H1 (cell line): ENCODE results near the gene MMP11. TPM values are rescaled to one million over a fixed set of nuclear protein-coding genes. Genes with fewer than 3 reads are reported as not detected.

Experiments
- CTCF ChIA-PET: fragments of 300-600 bp; sonication (Branson Sonifier 250); formaldehyde crosslinking; loops from one replicate; lab custom pipeline; 2021; ENCODE audit not compliant: partially characterized antibody; lab: Charles Lee
- POLR2A ChIA-PET: fragments of 300-600 bp; sonication (Branson Sonifier 250); formaldehyde crosslinking; loops from one replicate; lab custom pipeline; 2021; ENCODE audit warnings: inconsistent platforms; ENCODE audit not compliant: partially characterized antibody; lab: Charles Lee
- DNase-seq, 2 experiments: peaks; one replicate each; pipeline versions ENCODE4 v3.0.0 to v3.0.0-alpha.2; 2010 to 2022; ENCODE audit warnings: low spot score in 2 of 2, low read depth in 1 of 2, mixed read lengths in 1 of 2
- FAIRE-seq: peaks from 2 replicates; lab custom pipeline; 2011; peaks lifted over from hg19 to GRCh38; lab: Jason Lieb, UNC
- H2AFZ ChIP-seq: 2 replicates; pipeline ENCODE4 v1.8.1; 2012; ENCODE audit warnings: low read length, inconsistent platforms
- H2AK5ac ChIP-seq: 2 replicates; pipeline ENCODE4 v1.6.1; 2013; ENCODE audit warnings: low read depth, low read length
- H2BK120ac ChIP-seq: replicated peaks from 2 replicates; pipeline ENCODE3; 2013; ENCODE audit warnings: low read depth, low read length, inconsistent platforms
- H2BK12ac ChIP-seq: 2 replicates; pipeline ENCODE4 v1.6.1; 2013; ENCODE audit warnings: low read depth, low read length
- H2BK15ac ChIP-seq: 2 replicates; pipeline ENCODE4 v1.6.1; 2013; ENCODE audit warnings: low read length
- H2BK20ac ChIP-seq: 2 replicates; pipeline ENCODE4 v1.6.1; 2013; ENCODE audit warnings: low read length
- H2BK5ac ChIP-seq: 2 replicates; pipeline ENCODE4 v1.6.1; 2013; ENCODE audit warnings: low read depth, low read length
- H3K14ac ChIP-seq: 2 replicates; pipeline ENCODE4 v1.6.1; 2013; ENCODE audit warnings: inconsistent platforms; ENCODE audit not compliant: insufficient read length
- H3K18ac ChIP-seq: 2 replicates; pipeline ENCODE4 v1.6.1; 2013; ENCODE audit warnings: low read length; ENCODE audit errors: extremely low read depth
- H3K23ac ChIP-seq: 2 replicates; pipeline ENCODE4 v1.6.1; 2013; ENCODE audit warnings: inconsistent platforms; ENCODE audit not compliant: insufficient read length
- H3K23me2 ChIP-seq: 2 replicates; pipeline ENCODE4 v1.6.1; 2013; ENCODE audit warnings: low read depth, low read length
- H3K27ac ChIP-seq: 2 replicates; pipeline ENCODE4 v1.6.1; 2011; ENCODE audit warnings: low read depth, low read length, inconsistent platforms
- H3K27me3 ChIP-seq, 4 experiments: replicated peaks in 1 of 4; 1 replicate in 1 of 4; 2 replicates in 3 of 4; pipeline versions ENCODE4 v1.6.1 to v1.8.1; 2011 to 2013; ENCODE audit warnings: low read length in 3 of 4, mild to moderate bottlenecking in 3 of 4, inconsistent platforms in 2 of 4, mixed read lengths in 2 of 4, moderate library complexity in 1 of 4; ENCODE audit not compliant: control insufficient read depth in 3 of 4, insufficient read depth in 3 of 4; ENCODE audit errors: extremely low read depth in 1 of 4
- H3K36me3 ChIP-seq, 4 experiments: 2 replicates each; pipeline versions ENCODE4 v1.6.1 to v1.8.1; 2011 to 2013; ENCODE audit warnings: mild to moderate bottlenecking in 4 of 4, low read length in 3 of 4, moderate library complexity in 2 of 4, control low read depth in 1 of 4, inconsistent platforms in 1 of 4; ENCODE audit not compliant: insufficient read depth in 4 of 4, control insufficient read depth in 2 of 4
- H3K4ac ChIP-seq: replicated peaks from 2 replicates; pipeline ENCODE3; 2013; ENCODE audit warnings: low read length, low read depth, mixed read lengths, inconsistent platforms; ENCODE audit not compliant: insufficient read length
- H3K4me1 ChIP-seq, 4 experiments: replicated peaks in 1 of 4; 1 replicate in 1 of 4; 2 replicates in 3 of 4; pipeline versions ENCODE4 v1.6.1 to v1.8.1; 2011 to 2013; ENCODE audit warnings: low read length in 3 of 4, inconsistent platforms in 2 of 4, mixed read lengths in 1 of 4; ENCODE audit not compliant: insufficient read depth in 4 of 4, control insufficient read depth in 3 of 4
- H3K4me2 ChIP-seq, 2 experiments: 2 replicates each; pipeline versions ENCODE4 v1.6.1 to v1.8.1; 2011 to 2013; ENCODE audit warnings: low read depth in 2 of 2, low read length in 2 of 2, control low read depth in 1 of 2, inconsistent platforms in 1 of 2, mild to moderate bottlenecking in 1 of 2; ENCODE audit not compliant: insufficient read depth in 1 of 2
- H3K4me3 ChIP-seq, 4 experiments: fragments of 200-600, 300-600 bp in 1 of 4; sonication (generic), shearing (Covaris generic), sonication (Bioruptor Twin) in 1 of 4; 2 replicates each; pipeline versions ENCODE4 v1.5.1 to v1.8.1; 2011 to 2016; ENCODE audit warnings: low read length in 4 of 4, low read depth in 3 of 4, control low read depth in 2 of 4, inconsistent platforms in 2 of 4, mild to moderate bottlenecking in 2 of 4, mixed read lengths in 1 of 4, moderate library complexity in 1 of 4; ENCODE audit not compliant: insufficient read depth in 2 of 4; ENCODE audit errors: extremely low read depth in 1 of 4
- H3K56ac ChIP-seq: replicated peaks from 2 replicates; pipeline ENCODE3; 2013; ENCODE audit warnings: low read depth, mild to moderate bottlenecking, mixed read lengths, low read length, inconsistent platforms; ENCODE audit not compliant: insufficient read length
- H3K79me1 ChIP-seq: 2 replicates; pipeline ENCODE4 v1.6.1; 2013; ENCODE audit warnings: low read depth, low read length, control low read depth
- H3K79me2 ChIP-seq, 2 experiments: 2 replicates each; pipeline versions ENCODE4 v1.6.1 to v1.8.1; 2012 to 2013; ENCODE audit warnings: low read length in 2 of 2, mild to moderate bottlenecking in 2 of 2, inconsistent platforms in 1 of 2; ENCODE audit not compliant: insufficient read depth in 2 of 2, control insufficient read depth in 1 of 2
- H3K9ac ChIP-seq, 4 experiments: replicated peaks in 1 of 4; 1 replicate in 1 of 4; 2 replicates in 3 of 4; pipeline versions ENCODE4 v1.6.1 to v1.8.1; 2011 to 2013; ENCODE audit warnings: low read depth in 3 of 4, low read length in 3 of 4, control low read depth in 2 of 4, mild to moderate bottlenecking in 2 of 4, moderate library complexity in 2 of 4, inconsistent platforms in 1 of 4; ENCODE audit errors: extremely low read depth in 1 of 4
- H3K9me3 ChIP-seq, 2 experiments: 2 replicates each; pipeline versions ENCODE4 v1.6.1 to v1.8.1; 2012 to 2013; ENCODE audit warnings: mild to moderate bottlenecking in 2 of 2, moderate library complexity in 2 of 2, control low read depth in 1 of 2, inconsistent platforms in 1 of 2, low read depth in 1 of 2, low read length in 1 of 2, mixed read lengths in 1 of 2; ENCODE audit not compliant: insufficient read depth in 2 of 2
- H4K20me1 ChIP-seq, 2 experiments: replicated peaks in 1 of 2; 2 replicates each; pipeline versions ENCODE3 to v1.8.1; 2011 to 2013; ENCODE audit warnings: inconsistent platforms in 2 of 2, low read length in 2 of 2, mild to moderate bottlenecking in 1 of 2; ENCODE audit not compliant: insufficient read depth in 2 of 2, control insufficient read depth in 1 of 2
- H4K5ac ChIP-seq: 2 replicates; pipeline ENCODE4 v1.6.1; 2013; ENCODE audit warnings: low read length, low read depth, mixed read lengths, inconsistent platforms; ENCODE audit not compliant: insufficient read length
- H4K8ac ChIP-seq: 2 replicates; pipeline ENCODE4 v1.8.0; 2013; ENCODE audit warnings: mild to moderate bottlenecking, moderate library complexity, low read length, inconsistent platforms; ENCODE audit not compliant: insufficient read depth; ENCODE audit errors: extremely low read depth
- H4K91ac ChIP-seq: replicated peaks from 2 replicates; pipeline ENCODE3; 2013; ENCODE audit warnings: low read length, mixed read lengths, inconsistent platforms; ENCODE audit not compliant: insufficient read length
- CREB1 ChIP-seq: IDR thresholded peaks from 2 replicates; pipeline ENCODE4 v1.6.1; 2012; ENCODE audit warnings: inconsistent platforms
- CTBP2 ChIP-seq: IDR thresholded peaks from 2 replicates; pipeline ENCODE4 v1.7.0; 2011; ENCODE audit warnings: borderline replicate concordance, mild to moderate bottlenecking, moderate library complexity, mixed read lengths, low read length; ENCODE audit not compliant: insufficient read depth, insufficient read length
- EP300 ChIP-seq, 2 experiments: IDR thresholded peaks; 1 replicate in 1 of 2; 2 replicates in 1 of 2; pipeline ENCODE4 v1.6.1; 2011 to 2012; ENCODE audit warnings: low read depth in 2 of 2, low read length in 2 of 2, mild to moderate bottlenecking in 2 of 2, borderline replicate concordance in 1 of 2, inconsistent platforms in 1 of 2, moderate library complexity in 1 of 2
- PHF8 ChIP-seq: fragments of 200-600 bp; sonication (generic); conservative IDR thresholded peaks from 2 replicates; pipeline ENCODE4 v1.7.1; 2012; ENCODE audit warnings: low read depth, mild to moderate bottlenecking, inconsistent platforms, low read length, moderate library complexity
- POLR2AphosphoS5 ChIP-seq: IDR thresholded peaks from 2 replicates; pipeline ENCODE4 v1.6.1; 2011; ENCODE audit warnings: low read depth, low read length
- SAP30 ChIP-seq: fragments of 300-600 bp; sonication (generic); IDR thresholded peaks from 2 replicates; pipeline ENCODE4 v1.7.1; 2012; ENCODE audit warnings: low read length, moderate library complexity, mild to moderate bottlenecking, inconsistent platforms; ENCODE audit not compliant: insufficient read depth, insufficient replicate concordance
- SP1 ChIP-seq: IDR thresholded peaks from 2 replicates; pipeline ENCODE4 v1.6.1; 2011; ENCODE audit warnings: low read depth, low read length
- TCF12 ChIP-seq: IDR thresholded peaks from 2 replicates; pipeline ENCODE4 v1.6.1; 2011; ENCODE audit warnings: low read depth, mild to moderate bottlenecking, low read length
- YY1 ChIP-seq: IDR thresholded peaks from 2 replicates; pipeline ENCODE4 v1.6.1; 2011; ENCODE audit warnings: low read depth, mild to moderate bottlenecking, low read length
- WGBS, 2 experiments: shearing (Covaris generic) in 1 of 2; methylation state at CpG; one replicate each; pipeline versions ENCODE4 v1.1.6 to v1.1.7; 2013 to 2015; ENCODE audit warnings: low lambda C conversion rate in 2 of 2, mixed read lengths in 2 of 2, inconsistent platforms in 1 of 2, low coverage in 1 of 2, missing lambda C conversion rate in 1 of 2; ENCODE audit not compliant: insufficient replicate concordance in 2 of 2, insufficient coverage in 1 of 2, insufficient read length in 1 of 2; ENCODE audit errors: extremely low coverage in 1 of 2, missing lambda C conversion rate in 1 of 2; 5-methylcytosine and 5-hydroxymethylcytosine counted together
- polyA plus RNA-seq, 7 experiments: library from polyadenylated mRNA; depleted of rRNA in 3 of 7; stranded (reverse) in 5 of 7; unstranded in 2 of 7; fragments of >200 nt in 5 of 7; fragments of 200-250 nt in 2 of 7; gene quantifications; 1 replicate in 5 of 7; 2 replicates in 1 of 7; 4 replicates in 1 of 7; pipeline versions ENCODE4 v1.2.1 to v1.2.3, GENCODE V29; 2011 to 2013; ENCODE audit warnings: missing spikeins in 2 of 7, mixed read lengths in 2 of 7
- total RNA-seq: library from RNA; stranded (reverse); fragmentation: NEBNext Ultra II Directional; extraction: Animal tissue kit (Norgen Biotek cat#: 25700); gene quantifications from 2 replicates; pipeline ENCODE4 v1.2.1, GENCODE V29; 2021
- TF ChIP-seq, protein P1 (sequence below): IDR thresholded peaks from 2 replicates; pipeline ENCODE4 v1.6.1; 2012; ENCODE audit warnings: inconsistent platforms
- TF ChIP-seq, protein P2 (sequence below): IDR thresholded peaks from 2 replicates; pipeline ENCODE4 v1.6.1; 2012; ENCODE audit warnings: inconsistent platforms

MMP11 gene
- total and polyA plus RNA-seq, 2 of the 8 experiments (the other 6 are each of a cell fraction or from before 2014, with no cell fraction given), result 10.2 to 18.3 TPM

DNA sequence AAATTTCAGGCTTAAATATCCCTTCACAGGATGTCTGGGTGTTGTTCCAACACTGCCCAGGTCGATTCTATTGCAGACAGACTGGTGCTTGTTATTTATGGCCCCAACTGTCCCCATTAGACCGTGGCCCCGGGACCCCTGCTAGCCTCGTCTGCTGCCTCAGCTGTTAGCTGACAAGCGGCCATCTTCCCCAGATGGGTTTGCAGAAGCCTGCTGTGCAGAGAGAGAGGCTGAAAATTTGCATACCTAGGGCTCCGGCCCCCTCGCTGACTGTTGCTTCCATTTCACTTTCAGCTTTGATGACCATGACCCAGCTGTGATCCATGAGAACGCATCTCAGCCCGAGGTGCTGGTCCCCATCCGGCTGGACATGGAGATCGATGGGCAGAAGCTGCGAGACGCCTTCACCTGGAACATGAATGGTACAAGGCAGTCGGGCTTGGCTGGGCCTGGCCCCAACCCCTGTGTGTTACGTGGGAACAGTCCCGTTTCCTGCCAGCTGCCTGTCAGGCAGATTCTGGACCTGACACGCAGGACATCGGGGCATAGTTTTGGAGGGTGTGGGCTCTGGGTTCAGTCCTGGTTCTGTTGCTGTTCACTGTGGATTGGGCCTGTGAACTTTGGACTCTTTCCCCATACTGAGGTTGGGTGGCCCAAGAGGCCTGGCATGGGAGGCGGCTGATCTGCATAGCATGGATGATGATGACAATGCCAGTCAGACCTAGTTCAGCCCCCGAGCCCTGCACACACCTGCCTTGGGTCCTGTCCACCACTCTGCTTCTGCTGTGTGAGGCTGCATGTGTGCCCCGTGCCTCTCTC, 30.6 kb downstream of the MMP11 start:
- no peak overlapping the region for H2AFZ ChIP-seq
- no peak overlapping the region for H2BK20ac ChIP-seq
- H3K79me2 ChIP-seq, result no peaks in the 10 kb centered on the region
- CTCF ChIA-PET, result interaction anchor here (1.3 to 1.6 kb wide), 3 partner anchors 12 to 34 kb away, joined by 4 to 5 read pairs (median 4); no protein-coding TSS in a partner anchor
- no peak overlapping the region for H2BK120ac ChIP-seq
- H2BK5ac ChIP-seq, result no peak overlapping the region
- H3K23me2 ChIP-seq, result no peaks in the 10 kb centered on the region
- H3K4me2 ChIP-seq, result no peak overlapping the region
- FAIRE-seq (no peak), DNase-seq (no peak)
- no peak overlapping the region for H4K91ac ChIP-seq
- no peak overlapping the region for H3K4me3 ChIP-seq
- H3K9ac ChIP-seq, result no peak overlapping the region
- no peak overlapping the region for H4K5ac ChIP-seq
- no peak overlapping the region for H3K56ac ChIP-seq
- no peak overlapping the region for H2BK15ac ChIP-seq
- H3K23ac ChIP-seq, result no peak overlapping the region
- 85% methylated on average over 21 of the region's 21 CpGs; no CpG with 5 or more reads in 1 of the 2 experiments for WGBS, 2 experiments
- no peaks in the 10 kb centered on the region for H3K27me3 ChIP-seq
- no peak overlapping the region for H3K4ac ChIP-seq
- no peak overlapping the region for H3K18ac ChIP-seq
- no peak overlapping the region for H2BK12ac ChIP-seq
- H3K4me1 ChIP-seq, result no peaks in the 10 kb centered on the region
- H4K20me1 ChIP-seq, result peaks cover 0 to 19% of the 10 kb centered on the region in 2 experiments
- POLR2A ChIA-PET, result interaction anchor here (1.0 to 1.7 kb wide), 3 partner anchors 9 to 11 kb away, joined by 3 to 8 read pairs (median 4); no protein-coding TSS in a partner anchor
- no peak overlapping the region for H3K27ac ChIP-seq
- H3K36me3 ChIP-seq, result peaks cover 19 to 64% (median 48%) of the 10 kb centered on the region in 4 experiments; a peak in 6 of 8 replicates
- H2AK5ac ChIP-seq, result no peak overlapping the region
- H3K79me1 ChIP-seq, result no peaks in the 10 kb centered on the region; the same call in 1 of the 2 replicates
- H3K9me3 ChIP-seq, result no peaks in the 10 kb centered on the region
- H4K8ac ChIP-seq, result no peak overlapping the region
- no peak overlapping the region for H3K14ac ChIP-seq
- TF ChIP-seq EP300 (IDR thresholded peaks at IDR 0.05; ENCODE audit: borderline replicate concordance in 1 of 2, low read depth in 2 of 2, low read length in 2 of 2) (no peak), YY1 (no peak), SAP30 (no peak), CTBP2 (no peak), CREB1 (no peak), TCF12 (no peak), POLR2AphosphoS5 (no peak; the same call in 1 of the 2 replicates), PHF8 (no peak), SP1 (no peak)
- TF ChIP-seq, protein P1, sequence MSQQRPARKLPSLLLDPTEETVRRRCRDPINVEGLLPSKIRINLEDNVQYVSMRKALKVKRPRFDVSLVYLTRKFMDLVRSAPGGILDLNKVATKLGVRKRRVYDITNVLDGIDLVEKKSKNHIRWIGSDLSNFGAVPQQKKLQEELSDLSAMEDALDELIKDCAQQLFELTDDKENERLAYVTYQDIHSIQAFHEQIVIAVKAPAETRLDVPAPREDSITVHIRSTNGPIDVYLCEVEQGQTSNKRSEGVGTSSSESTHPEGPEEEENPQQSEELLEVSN, result no peak
- TF ChIP-seq, protein P2, sequence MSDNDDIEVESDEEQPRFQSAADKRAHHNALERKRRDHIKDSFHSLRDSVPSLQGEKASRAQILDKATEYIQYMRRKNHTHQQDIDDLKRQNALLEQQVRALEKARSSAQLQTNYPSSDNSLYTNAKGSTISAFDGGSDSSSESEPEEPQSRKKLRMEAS, result no peak
